ENCODE results near the gene DNAJA1. TPM values are rescaled to one million over a fixed set of nuclear protein-coding genes. Genes with fewer than 3 reads are reported as not detected.

The DNAJA1 gene
- total RNA-seq, 1 donor from 2014 or later = 88.0 TPM

Other genes with a start within 250 kb of the DNAJA1 start
- not detected for gene TMEM215, start 241.7 kb upstream of the DNAJA1 start, total RNA-seq
- gene APTX, start 23.6 kb upstream of the DNAJA1 start, total RNA-seq = 13.6 TPM
- gene SMU1, start 51.4 kb downstream of the DNAJA1 start, total RNA-seq = 14.9 TPM
- 37.1 TPM for gene B4GALT1, start 142.1 kb downstream of the DNAJA1 start, total RNA-seq
- gene SPINK4, start 214.9 kb downstream of the DNAJA1 start, total RNA-seq = not detected
- 138 TPM for gene BAG1, start 239.4 kb downstream of the DNAJA1 start, total RNA-seq
- gene CHMP5, start 239.8 kb downstream of the DNAJA1 start, total RNA-seq = 56.9 TPM

Data from left ventricle myocardium inferior (tissue), 1 donor.